Right hindlimb (tissue), 1 donor: ENCODE data around the gene ZNF217.
"Not testable (repeated sequence)": the region's sequence is repeated elsewhere in the genome, so short reads cannot be mapped to it uniquely, and the experiment has no call there.

Experiments used
- DNase-seq: peaks from one replicate; pipeline ENCODE4 v3.0.0-alpha.2; 2018

The ZNF217 gene

GRCh38 chr20:53593466-53594007 lies at the start of gene ZNF217:
Gene ZNF217 (minus strand): TSS chr20:53593839. CDS start chr20:53582826, 11,013 bp downstream.
- DNase-seq: peak; percentile 86

- no peak for DNase-seq
These were observed 49.6 kb upstream of the ZNF217 start for GRCh38 chr20:53643031-53643832.

- DNase-seq: peak; percentile 49
These were observed 48.8 kb upstream of the ZNF217 start for GRCh38 chr20:53642196-53643030.

GRCh38 chr20:53639647-53640440 lies 46.2 kb upstream of the ZNF217 start:
- DNase-seq: no peak

GRCh38 chr20:53639128-53639527 lies 45.5 kb upstream of the ZNF217 start:
- no peak for DNase-seq

- not testable (repeated sequence) for DNase-seq
These were observed 43.7 kb upstream of the ZNF217 start for GRCh38 chr20:53637310-53637709.

- no peak for DNase-seq
These were observed 43.0 kb upstream of the ZNF217 start for GRCh38 chr20:53636540-53637097.

GRCh38 chr20:53635221-53635620 lies 41.6 kb upstream of the ZNF217 start:
- DNase-seq: no peak

- no peak for DNase-seq
These were observed 38.4 kb upstream of the ZNF217 start for GRCh38 chr20:53631909-53632662.

- DNase-seq: no peak
These were observed 35.8 kb upstream of the ZNF217 start for GRCh38 chr20:53629436-53629835.

- DNase-seq: not testable (repeated sequence)
These were observed 35.1 kb upstream of the ZNF217 start for GRCh38 chr20:53628758-53629157.

- DNase-seq: no peak
These were observed 34.4 kb upstream of the ZNF217 start for GRCh38 chr20:53628076-53628475.

- DNase-seq: not testable (repeated sequence)
These were observed 33.4 kb upstream of the ZNF217 start for GRCh38 chr20:53627001-53627400.

- no peak for DNase-seq
These were observed 32.9 kb upstream of the ZNF217 start for GRCh38 chr20:53626584-53626983.

GRCh38 chr20:53625311-53626129 lies 31.9 kb upstream of the ZNF217 start:
- DNase-seq: no peak

- DNase-seq: not testable (repeated sequence)
These were observed 31.2 kb upstream of the ZNF217 start for GRCh38 chr20:53624927-53625250.

GRCh38 chr20:53623454-53624211 lies 30.0 kb upstream of the ZNF217 start:
- DNase-seq: peak; percentile 75

- DNase-seq: no peak
These were observed 29.5 kb upstream of the ZNF217 start for GRCh38 chr20:53623134-53623453.

- DNase-seq: no peak
These were observed 28.9 kb upstream of the ZNF217 start for GRCh38 chr20:53622247-53623133.
